GM21515 (cell line): ENCODE measurements around the gene NT5M.

ENCODE experiments used
- ATAC-seq: cut with Tn5 transposase; IDR thresholded peaks from one replicate; pipeline ENCODE4 v1.9.1; 2021; ENCODE audit not compliant: unreplicated experiment

NT5M gene

GRCh38 chr17:17353625-17354484 lies 50.7 kb downstream of the NT5M start:
- no peak for ATAC-seq

GRCh38 chr17:17354560-17355349 lies 51.6 kb downstream of the NT5M start:
- ATAC-seq = no peak

GRCh38 chr17:17355426-17355825 lies 52.3 kb downstream of the NT5M start:
- ATAC-seq = no peak

GRCh38 chr17:17356149-17356930 lies 53.2 kb downstream of the NT5M start:
- ATAC-seq = no peak

GRCh38 chr17:17356931-17357270 lies 53.7 kb downstream of the NT5M start:
- ATAC-seq = no peak

GRCh38 chr17:17358060-17358751 lies 55.0 kb downstream of the NT5M start:
- ATAC-seq = no peak

GRCh38 chr17:17358866-17359265 lies 55.7 kb downstream of the NT5M start:
- ATAC-seq = no peak

GRCh38 chr17:17359271-17359670 lies 56.1 kb downstream of the NT5M start:
- ATAC-seq = no peak

- no peak for ATAC-seq
These were observed 57.0 kb downstream of the NT5M start for GRCh38 chr17:17360087-17360730.

GRCh38 chr17:17361543-17361866 lies 58.3 kb downstream of the NT5M start:
- no peak for ATAC-seq

- ATAC-seq = no peak
These were observed 58.8 kb downstream of the NT5M start for GRCh38 chr17:17361867-17362539.

GRCh38 chr17:17362540-17362930 lies 59.4 kb downstream of the NT5M start:
- ATAC-seq = no peak

GRCh38 chr17:17363638-17364337 lies 60.6 kb downstream of the NT5M start:
- ATAC-seq = no peak

- no peak for ATAC-seq
These were observed 61.1 kb downstream of the NT5M start for GRCh38 chr17:17364338-17364667.

- no peak for ATAC-seq
These were observed 62.4 kb downstream of the NT5M start for GRCh38 chr17:17365476-17366110.

GRCh38 chr17:17366235-17366634 lies 63.1 kb downstream of the NT5M start:
- no peak for ATAC-seq

- no peak for ATAC-seq
These were observed 64.0 kb downstream of the NT5M start for GRCh38 chr17:17366941-17367875.

- no peak for ATAC-seq
These were observed 64.8 kb downstream of the NT5M start for GRCh38 chr17:17367931-17368330.
